Measurements from ENCODE around the gene MRPL2. TPM values are rescaled to one million over a fixed set of nuclear protein-coding genes. Genes with fewer than 3 reads are reported as not detected.

Gene MRPL2
- total RNA-seq, 1 donor from 2014 or later = 42.9 TPM

DNA sequence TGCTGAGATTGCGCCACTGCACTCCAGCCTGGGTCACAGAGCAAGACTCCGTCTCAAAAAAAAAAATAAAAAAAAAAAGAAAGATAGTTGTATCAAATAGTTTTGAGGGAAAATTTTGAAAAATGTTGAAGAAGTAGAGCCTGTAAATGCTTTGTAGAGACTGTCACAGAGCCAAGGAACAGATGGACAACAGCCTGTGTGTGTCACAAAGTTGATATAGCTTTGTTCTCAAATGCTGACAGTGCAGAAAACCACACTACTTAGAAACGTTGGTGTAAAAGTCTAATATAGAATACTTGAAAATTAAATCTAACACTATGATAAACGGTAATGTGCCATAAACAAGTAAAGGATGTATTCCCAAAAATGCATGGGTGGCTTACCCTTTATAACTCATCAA is 42.3 kb upstream of the MRPL2 start:
- Mint-ChIP-seq H3K27me3 (ENCODE audit: low read depth) (no peaks in the 10 kb centered on the region), H3K4me1 (ENCODE audit: low read depth) (peaks cover 28% of the 10 kb centered on the region), H3K4me3 (ENCODE audit: unreplicated experiment) (no peak overlapping the region), H3K36me3 (ENCODE audit: low read depth) (peaks cover 1% of the 10 kb centered on the region), H3K9me3 (ENCODE audit: low read depth) (no peaks in the 10 kb centered on the region), H3K27ac (ENCODE audit: unreplicated experiment) (no peak overlapping the region)
- DNase-seq (ENCODE audit: low spot score) = no peak
- TF ChIP-seq, protein P1, sequence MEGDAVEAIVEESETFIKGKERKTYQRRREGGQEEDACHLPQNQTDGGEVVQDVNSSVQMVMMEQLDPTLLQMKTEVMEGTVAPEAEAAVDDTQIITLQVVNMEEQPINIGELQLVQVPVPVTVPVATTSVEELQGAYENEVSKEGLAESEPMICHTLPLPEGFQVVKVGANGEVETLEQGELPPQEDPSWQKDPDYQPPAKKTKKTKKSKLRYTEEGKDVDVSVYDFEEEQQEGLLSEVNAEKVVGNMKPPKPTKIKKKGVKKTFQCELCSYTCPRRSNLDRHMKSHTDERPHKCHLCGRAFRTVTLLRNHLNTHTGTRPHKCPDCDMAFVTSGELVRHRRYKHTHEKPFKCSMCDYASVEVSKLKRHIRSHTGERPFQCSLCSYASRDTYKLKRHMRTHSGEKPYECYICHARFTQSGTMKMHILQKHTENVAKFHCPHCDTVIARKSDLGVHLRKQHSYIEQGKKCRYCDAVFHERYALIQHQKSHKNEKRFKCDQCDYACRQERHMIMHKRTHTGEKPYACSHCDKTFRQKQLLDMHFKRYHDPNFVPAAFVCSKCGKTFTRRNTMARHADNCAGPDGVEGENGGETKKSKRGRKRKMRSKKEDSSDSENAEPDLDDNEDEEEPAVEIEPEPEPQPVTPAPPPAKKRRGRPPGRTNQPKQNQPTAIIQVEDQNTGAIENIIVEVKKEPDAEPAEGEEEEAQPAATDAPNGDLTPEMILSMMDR (IDR thresholded peaks at IDR 0.05) = no peak

DNA sequence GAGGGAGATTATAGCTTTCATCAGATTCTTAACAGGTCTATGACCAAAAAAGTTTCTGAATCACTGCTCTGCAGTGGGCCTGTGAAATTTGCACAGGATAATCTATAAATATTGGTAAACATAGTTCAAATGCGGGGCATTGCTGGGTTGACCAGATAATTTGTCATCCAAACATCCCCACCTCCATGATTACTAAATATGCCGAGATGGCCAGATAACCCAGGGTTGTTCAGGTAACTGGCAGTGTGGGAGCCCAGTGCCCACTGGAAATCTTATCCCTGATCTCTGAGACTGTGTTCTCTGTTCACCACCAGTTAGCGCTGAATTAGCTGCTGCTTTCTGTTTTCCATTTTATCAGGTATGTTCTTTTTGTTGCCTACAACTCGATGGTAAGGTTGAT is 38.3 kb upstream of the MRPL2 start:
- no peak for DNase-seq (ENCODE audit: low spot score)
- no peaks in the 10 kb centered on the region for H3K27me3 Mint-ChIP-seq (ENCODE audit: low read depth)
- no peaks in the 10 kb centered on the region for H3K9me3 Mint-ChIP-seq (ENCODE audit: low read depth)
- TF ChIP-seq, protein P1 (IDR thresholded peaks at IDR 0.05) = no peak
- no peak overlapping the region for H3K4me3 Mint-ChIP-seq (ENCODE audit: unreplicated experiment)
- peak overlapping the region; percentile 94 for H3K27ac Mint-ChIP-seq (ENCODE audit: unreplicated experiment)
- H3K4me1 Mint-ChIP-seq (ENCODE audit: low read depth) = peaks cover 52% of the 10 kb centered on the region
- H3K36me3 Mint-ChIP-seq (ENCODE audit: low read depth) = no peaks in the 10 kb centered on the region

DNA sequence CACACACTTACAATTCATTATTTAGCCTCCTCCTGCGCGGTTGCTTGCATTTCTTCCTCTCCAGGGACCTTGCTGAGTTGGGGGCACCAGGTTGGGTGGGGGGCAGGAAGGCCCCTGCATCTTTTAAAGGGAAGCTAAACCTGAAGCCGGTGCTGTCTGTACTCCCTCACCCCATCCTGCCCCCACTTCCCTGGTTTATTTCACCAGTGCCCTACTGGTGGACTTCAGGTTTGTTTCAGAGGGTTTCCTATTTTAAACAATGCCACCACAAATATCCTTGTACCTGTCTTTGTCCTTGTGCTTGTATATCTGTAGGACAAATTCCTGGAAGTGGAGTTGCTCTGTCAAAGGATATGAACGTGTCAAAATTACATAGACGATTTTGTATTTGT is 37.9 kb upstream of the MRPL2 start:
- Mint-ChIP-seq H3K27me3 (ENCODE audit: low read depth) (no peaks in the 10 kb centered on the region), H3K9me3 (ENCODE audit: low read depth) (no peaks in the 10 kb centered on the region), H3K4me1 (ENCODE audit: low read depth) (peaks cover 52% of the 10 kb centered on the region), H3K36me3 (ENCODE audit: low read depth) (no peaks in the 10 kb centered on the region), H3K27ac (ENCODE audit: unreplicated experiment) (peak overlapping the region; percentile 94), H3K4me3 (ENCODE audit: unreplicated experiment) (peak overlapping the region; percentile 39)
- DNase-seq (ENCODE audit: low spot score) = no peak
- TF ChIP-seq, protein P1 (IDR thresholded peaks at IDR 0.05) = peak; percentile 51

DNA sequence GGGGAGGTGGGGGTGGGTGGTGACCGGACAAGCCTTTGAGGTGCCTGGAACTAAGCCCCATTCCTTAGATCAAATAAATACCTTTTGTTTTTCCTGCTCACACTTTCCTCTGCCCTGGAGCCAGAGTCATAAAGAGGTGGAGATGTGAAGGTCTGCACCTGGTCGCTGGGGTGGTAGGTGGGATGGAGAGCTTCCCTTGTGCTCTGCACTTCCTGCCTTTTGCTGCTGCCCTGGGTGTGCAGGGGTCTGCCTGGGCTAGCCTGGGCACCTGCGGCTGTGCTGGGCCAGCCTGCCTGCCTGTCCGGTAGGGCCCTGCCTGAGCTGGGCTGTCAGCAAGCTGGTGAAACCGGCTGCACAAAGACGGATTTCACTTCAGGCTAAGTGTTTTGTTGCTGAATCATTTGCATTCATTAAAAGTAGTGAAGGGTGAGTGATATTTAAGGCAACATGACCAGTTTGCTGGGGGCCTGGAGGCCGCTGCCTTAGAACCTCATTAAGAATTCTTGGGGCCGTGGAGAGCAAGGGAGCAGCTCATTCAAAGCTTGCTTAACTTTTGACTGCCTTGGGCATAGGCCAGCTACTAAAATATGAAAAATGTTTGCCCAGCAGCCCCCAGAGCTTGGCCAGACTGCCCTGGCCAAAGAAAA is 37.3 kb upstream of the MRPL2 start:
- peak; percentile 89 for DNase-seq (ENCODE audit: low spot score)
- Mint-ChIP-seq H3K27ac (ENCODE audit: unreplicated experiment) (peak overlapping the region; percentile 94), H3K9me3 (ENCODE audit: low read depth) (no peaks in the 10 kb centered on the region), H3K36me3 (ENCODE audit: low read depth) (no peaks in the 10 kb centered on the region), H3K27me3 (ENCODE audit: low read depth) (no peaks in the 10 kb centered on the region), H3K4me3 (ENCODE audit: unreplicated experiment) (no peak overlapping the region), H3K4me1 (ENCODE audit: low read depth) (peaks cover 52% of the 10 kb centered on the region)
- TF ChIP-seq, protein P1 (IDR thresholded peaks at IDR 0.05) = no peak

DNA sequence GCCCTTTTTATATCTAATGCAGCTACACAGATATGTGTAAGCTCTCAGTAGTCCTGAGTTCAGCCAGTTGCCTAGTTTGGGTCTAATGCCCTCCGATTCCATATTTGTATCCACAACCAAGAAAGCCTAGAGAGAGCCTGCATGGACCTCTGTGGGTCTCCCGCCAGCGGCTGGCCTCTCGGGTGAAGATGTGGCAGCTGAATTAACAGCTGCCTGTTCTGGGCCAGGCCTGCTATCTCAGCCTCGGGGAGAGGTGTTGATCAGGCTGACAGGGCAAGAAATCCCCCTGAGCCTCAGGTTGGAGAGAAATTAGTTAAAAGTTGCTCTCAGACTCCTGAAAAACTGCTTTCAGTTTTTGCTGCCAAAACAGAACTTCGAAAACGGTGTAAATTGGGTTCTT is 36.7 kb upstream of the MRPL2 start:
- H3K27ac Mint-ChIP-seq (ENCODE audit: unreplicated experiment) = peak overlapping the region; percentile 94
- DNase-seq (ENCODE audit: low spot score) = peak; percentile 40
- TF ChIP-seq, protein P1 (IDR thresholded peaks at IDR 0.05) = no peak
- H3K4me3 Mint-ChIP-seq (ENCODE audit: unreplicated experiment) = no peak overlapping the region
- no peaks in the 10 kb centered on the region for H3K9me3 Mint-ChIP-seq (ENCODE audit: low read depth)
- peaks cover 55% of the 10 kb centered on the region for H3K4me1 Mint-ChIP-seq (ENCODE audit: low read depth)
- no peaks in the 10 kb centered on the region for H3K36me3 Mint-ChIP-seq (ENCODE audit: low read depth)
- no peaks in the 10 kb centered on the region for H3K27me3 Mint-ChIP-seq (ENCODE audit: low read depth)
